Body of pancreas (tissue), 4 donors: ENCODE measurements around the gene C11orf52. TPM values are rescaled to one million over a fixed set of nuclear protein-coding genes. Genes with fewer than 3 reads are reported as not detected.

ENCODE experiments used
- ATAC-seq: fragments of 150-250 bp; one replicate; pipeline ENCODE4 v1.9.1; 2016
- DNase-seq, 4 donors: peaks; one replicate each; pipeline ENCODE4 v3.0.0-alpha.2; 2019
- H3K27ac ChIP-seq, 4 donors: fragments of 200-600 bp; sonication (generic); 1 replicate in 3 of 4; 2 replicates in 1 of 4; pipeline versions ENCODE4 v1.5.1 to v1.6.1; 2016 to 2019; ENCODE audit warnings: mild to moderate bottlenecking in 1 of 4, mixed read lengths in 1 of 4, moderate library complexity in 1 of 4
- H3K27me3 ChIP-seq, 2 donors: fragments of 200-600 bp; sonication (generic); one replicate each; pipeline ENCODE4 v1.6.0; 2016; ENCODE audit warnings: mild to moderate bottlenecking in 1 of 2
- H3K36me3 ChIP-seq, 2 donors: fragments of 200-600 bp; sonication (generic); replicated peaks in 1 of 2; 2 replicates each; pipeline ENCODE4 v1.5.1; 2016; ENCODE audit warnings: low read depth in 2 of 2; ENCODE audit not compliant: insufficient read depth in 1 of 2
- H3K4me1 ChIP-seq: fragments of 200-600 bp; sonication (generic); one replicate; pipeline ENCODE4 v1.6.0; 2016
- H3K4me3 ChIP-seq, 2 donors: fragments of 200-600 bp; sonication (generic); 1 replicate in 1 of 2; 2 replicates in 1 of 2; pipeline ENCODE4 v1.5.1; 2016 to 2019
- H3K9me3 ChIP-seq, 3 donors: fragments of 200-600 bp; sonication (generic); 1 replicate in 2 of 3; 2 replicates in 1 of 3; pipeline ENCODE4 v1.5.1; 2016
- POLR2A ChIP-seq, 3 donors: fragments of 450-650 bp; IDR thresholded peaks; one replicate each; pipeline ENCODE4 v1.6.1; 2016; ENCODE audit warnings: antibody characterized with exemption in 3 of 3, mild to moderate bottlenecking in 2 of 3
- WGBS, 2 donors: methylation state at CpG; one replicate each; pipeline ENCODE4 v1.1.5; 2017; 5-methylcytosine and 5-hydroxymethylcytosine counted together
- intact Hi-C: fragments of 100-400 bp; cut with DNase I; formaldehyde crosslinking; loops from one replicate; pipeline ENCODE4 v1.15.1; 2023
- total RNA-seq, 2 donors: library from RNA; depleted of rRNA; stranded (reverse); fragments of >200 nt; gene quantifications; one replicate each; pipeline ENCODE4 v1.1.0, GENCODE V29; 2016
- TF ChIP-seq, protein P1 (sequence below), 7 experiments: fragments of 450-650 bp in 4 of 7; fragments of 200-600 bp in 3 of 7; sonication (generic) in 3 of 7; IDR thresholded peaks; one replicate each; pipeline ENCODE4 v1.5.1; 2016 to 2019; ENCODE audit warnings: antibody characterized with exemption in 7 of 7

The C11orf52 gene
- total RNA-seq, 2 donors from 2014 or later, result 4.6 to 14.8 TPM

DNA sequence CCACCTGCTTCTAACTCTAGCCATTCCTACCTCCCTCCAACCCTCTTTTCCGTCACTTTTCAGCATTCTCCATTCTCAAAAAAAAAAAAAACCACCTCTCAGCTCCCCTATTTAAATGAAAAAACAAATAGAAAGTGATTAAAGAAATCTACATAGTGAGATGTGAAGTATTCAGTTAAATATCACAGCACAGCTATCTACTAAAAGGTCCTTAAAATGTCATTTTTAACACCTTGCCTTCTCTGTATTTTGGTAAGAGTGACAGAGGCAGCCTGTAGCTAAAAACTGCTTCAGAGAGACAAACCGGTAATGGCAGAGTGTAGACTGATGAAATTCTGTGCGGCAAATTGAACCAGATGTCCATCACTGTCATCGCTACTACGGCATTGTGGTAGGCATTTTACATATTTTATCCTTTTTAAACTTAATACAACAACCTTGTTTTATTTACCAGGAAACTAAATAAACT lies 47.0 kb upstream of the C11orf52 start:
- H3K27ac ChIP-seq, result peak overlapping the region; percentile 84 to 92 (median 88)
- H3K9me3 ChIP-seq, result no peaks in the 10 kb centered on the region
- 44 to 50% methylated on average over 5 of the region's 5 CpGs for WGBS, 2 donors
- intact Hi-C loops, result no loop called here
- TF ChIP-seq POLR2A (IDR thresholded peaks at IDR 0.05), result no peak
- TF ChIP-seq, protein P1, sequence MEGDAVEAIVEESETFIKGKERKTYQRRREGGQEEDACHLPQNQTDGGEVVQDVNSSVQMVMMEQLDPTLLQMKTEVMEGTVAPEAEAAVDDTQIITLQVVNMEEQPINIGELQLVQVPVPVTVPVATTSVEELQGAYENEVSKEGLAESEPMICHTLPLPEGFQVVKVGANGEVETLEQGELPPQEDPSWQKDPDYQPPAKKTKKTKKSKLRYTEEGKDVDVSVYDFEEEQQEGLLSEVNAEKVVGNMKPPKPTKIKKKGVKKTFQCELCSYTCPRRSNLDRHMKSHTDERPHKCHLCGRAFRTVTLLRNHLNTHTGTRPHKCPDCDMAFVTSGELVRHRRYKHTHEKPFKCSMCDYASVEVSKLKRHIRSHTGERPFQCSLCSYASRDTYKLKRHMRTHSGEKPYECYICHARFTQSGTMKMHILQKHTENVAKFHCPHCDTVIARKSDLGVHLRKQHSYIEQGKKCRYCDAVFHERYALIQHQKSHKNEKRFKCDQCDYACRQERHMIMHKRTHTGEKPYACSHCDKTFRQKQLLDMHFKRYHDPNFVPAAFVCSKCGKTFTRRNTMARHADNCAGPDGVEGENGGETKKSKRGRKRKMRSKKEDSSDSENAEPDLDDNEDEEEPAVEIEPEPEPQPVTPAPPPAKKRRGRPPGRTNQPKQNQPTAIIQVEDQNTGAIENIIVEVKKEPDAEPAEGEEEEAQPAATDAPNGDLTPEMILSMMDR (IDR thresholded peaks at IDR 0.05), result no peak
- no peak for DNase-seq
- H3K4me1 ChIP-seq, result peaks cover 17% of the 10 kb centered on the region
- no peaks in the 10 kb centered on the region for H3K27me3 ChIP-seq
- peak overlapping the region; percentile 67 to 86 for H3K4me3 ChIP-seq
- peaks cover 0 to 2% of the 10 kb centered on the region in 2 donors for H3K36me3 ChIP-seq
- no peak for ATAC-seq

DNA sequence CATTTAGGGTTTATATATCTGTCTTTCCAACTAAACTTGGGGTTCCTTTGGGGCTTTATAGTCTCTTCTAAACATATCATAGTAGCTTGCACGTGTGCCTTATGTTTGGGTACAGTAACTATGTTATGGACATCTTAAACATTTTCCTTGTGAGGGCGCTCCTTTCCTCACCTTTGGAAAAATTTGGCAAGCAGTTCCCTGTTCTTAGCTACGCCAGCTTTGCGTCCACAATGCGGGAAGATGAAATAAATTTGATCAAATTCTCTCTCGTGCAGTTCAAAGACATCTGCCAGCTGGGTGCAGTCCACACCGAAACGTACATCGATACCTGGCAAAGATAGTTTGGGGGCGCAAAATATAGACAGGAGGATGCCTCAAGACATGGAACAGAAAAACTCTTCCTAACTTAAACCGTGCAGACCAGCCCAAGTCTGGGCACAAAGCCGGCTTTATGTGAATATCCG lies 40.3 kb upstream of the C11orf52 start:
- DNase-seq (no peak), ATAC-seq (peak; percentile 3)
- H3K36me3 ChIP-seq, result no peaks in the 10 kb centered on the region
- peak overlapping the region; percentile 90 to 97 (median 97) for H3K27ac ChIP-seq
- peak overlapping the region; percentile 47 to 49 for H3K4me3 ChIP-seq
- H3K9me3 ChIP-seq, result no peaks in the 10 kb centered on the region
- peaks cover 9% of the 10 kb centered on the region for H3K4me1 ChIP-seq
- whole genome bisulfite sequencing, 2 donors, result 0 to 1% methylated on average over 12 to 13 of the region's 13 CpGs
- no peak for TF ChIP-seq POLR2A (IDR thresholded peaks at IDR 0.05)
- TF ChIP-seq, protein P1 (IDR thresholded peaks at IDR 0.05), result no peak
- no peaks in the 10 kb centered on the region for H3K27me3 ChIP-seq
- intact Hi-C loops, result no loop called here

DNA sequence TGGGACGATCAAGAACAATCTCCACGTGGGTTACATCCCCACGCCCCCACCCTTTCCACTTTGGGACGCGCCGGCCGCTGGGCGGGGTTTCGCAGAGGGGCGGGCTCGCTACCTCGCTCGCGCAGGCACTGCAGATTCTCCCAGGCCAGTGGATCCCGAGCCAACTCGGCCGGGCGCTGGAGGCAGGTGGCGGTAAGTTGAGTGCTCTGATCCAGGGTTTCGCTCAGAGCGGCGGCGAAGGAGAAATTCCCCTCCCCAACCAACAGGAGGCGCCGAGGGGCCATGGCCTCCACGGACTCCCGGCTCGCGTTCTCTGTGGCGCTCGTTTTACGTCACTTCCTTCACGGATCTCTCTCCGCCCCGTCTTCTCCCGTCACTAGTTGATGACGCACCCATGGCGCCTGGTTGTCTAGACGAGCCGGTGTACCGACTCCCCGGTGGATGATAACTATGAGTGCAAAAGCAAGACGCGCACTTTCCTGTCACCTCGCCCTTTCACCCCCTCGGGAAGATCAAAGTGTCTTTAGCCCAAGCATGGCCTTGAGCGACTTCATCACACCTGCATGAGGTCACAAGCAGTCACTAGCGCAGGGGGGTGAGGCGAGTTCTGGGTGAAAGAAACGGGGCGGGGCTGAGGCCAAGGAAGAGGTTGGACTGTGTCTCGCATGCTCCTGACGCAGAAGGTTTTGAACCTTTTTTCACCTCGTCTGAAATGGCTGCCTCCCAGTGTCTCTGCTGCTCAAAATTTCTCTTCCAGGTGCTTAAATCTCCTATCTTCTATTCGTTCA lies 39.7 kb upstream of the C11orf52 start, which contains the start of the genes CFAP68 and FDXACB1:
Gene CFAP68 (plus strand): TSS at position 693 of the 788 bp plus-strand sequence. CDS start 20 bp downstream, at position 713.
Gene FDXACB1 (minus strand): TSS at position 317 of the 788 bp plus-strand sequence. CDS start 33 bp downstream, at position 284.
- peak within 1 kb of the TSS; percentile 47 to 49 for H3K4me3 ChIP-seq
- peak; percentile 27 to 80 (median 79) for TF ChIP-seq POLR2A (IDR thresholded peaks at IDR 0.05)
- TF ChIP-seq, protein P1 (IDR thresholded peaks at IDR 0.05), result peak; percentile 87 to 100 (median 99)
- intact Hi-C loops, result no loop called here
- H3K27me3 ChIP-seq, result no peaks in the 10 kb centered on the region
- no peaks in the 10 kb centered on the region for H3K9me3 ChIP-seq
- peak; percentile 96 to 98 (median 97) for DNase-seq
- H3K27ac ChIP-seq, result peak within 1 kb of the TSS; percentile 90 to 97 (median 97)
- peak; percentile 94 for ATAC-seq
- WGBS, 2 donors, result 0% methylated on average over 35 to 55 of the region's 55 CpGs
- H3K36me3 ChIP-seq, result no peaks in the 10 kb centered on the region
- H3K4me1 ChIP-seq, result peaks cover 9% of the 10 kb centered on the region

DNA sequence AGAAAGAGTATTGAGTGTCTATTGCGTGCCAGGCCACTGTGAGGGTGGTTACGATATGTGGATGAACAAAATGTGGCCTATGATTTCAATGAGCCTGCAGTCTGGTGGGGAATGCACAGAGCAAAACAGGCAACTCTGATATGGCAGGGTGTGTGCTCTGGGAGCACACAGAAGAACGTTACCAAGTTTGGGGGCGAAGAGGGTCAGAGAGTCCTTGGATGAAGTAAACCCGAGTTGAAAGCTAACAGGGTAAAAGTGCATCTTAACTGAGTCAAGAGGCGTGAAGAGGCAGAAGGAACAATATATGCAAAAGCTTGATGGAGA lies 39.1 kb upstream of the C11orf52 start:
- ATAC-seq, result no peak

More for the DNA sequence above, 39.1 kb upstream of the C11orf52 start:
- H3K9me3 ChIP-seq, result no peaks in the 10 kb centered on the region
- H3K27me3 ChIP-seq, result no peaks in the 10 kb centered on the region
- peaks cover 9% of the 10 kb centered on the region for H3K4me1 ChIP-seq
- TF ChIP-seq, protein P1 (IDR thresholded peaks at IDR 0.05), result no peak
- WGBS, 2 donors, result 21 to 22% methylated on average over 6 of the region's 6 CpGs
- peak overlapping the region; percentile 90 to 97 (median 97) for H3K27ac ChIP-seq
- intact Hi-C loops, result no loop called here
- no peaks in the 10 kb centered on the region for H3K36me3 ChIP-seq
- no peak for DNase-seq
- peak overlapping the region; percentile 20 to 47 for H3K4me3 ChIP-seq
